ENCODE results near the gene ZXDC.

DNA sequence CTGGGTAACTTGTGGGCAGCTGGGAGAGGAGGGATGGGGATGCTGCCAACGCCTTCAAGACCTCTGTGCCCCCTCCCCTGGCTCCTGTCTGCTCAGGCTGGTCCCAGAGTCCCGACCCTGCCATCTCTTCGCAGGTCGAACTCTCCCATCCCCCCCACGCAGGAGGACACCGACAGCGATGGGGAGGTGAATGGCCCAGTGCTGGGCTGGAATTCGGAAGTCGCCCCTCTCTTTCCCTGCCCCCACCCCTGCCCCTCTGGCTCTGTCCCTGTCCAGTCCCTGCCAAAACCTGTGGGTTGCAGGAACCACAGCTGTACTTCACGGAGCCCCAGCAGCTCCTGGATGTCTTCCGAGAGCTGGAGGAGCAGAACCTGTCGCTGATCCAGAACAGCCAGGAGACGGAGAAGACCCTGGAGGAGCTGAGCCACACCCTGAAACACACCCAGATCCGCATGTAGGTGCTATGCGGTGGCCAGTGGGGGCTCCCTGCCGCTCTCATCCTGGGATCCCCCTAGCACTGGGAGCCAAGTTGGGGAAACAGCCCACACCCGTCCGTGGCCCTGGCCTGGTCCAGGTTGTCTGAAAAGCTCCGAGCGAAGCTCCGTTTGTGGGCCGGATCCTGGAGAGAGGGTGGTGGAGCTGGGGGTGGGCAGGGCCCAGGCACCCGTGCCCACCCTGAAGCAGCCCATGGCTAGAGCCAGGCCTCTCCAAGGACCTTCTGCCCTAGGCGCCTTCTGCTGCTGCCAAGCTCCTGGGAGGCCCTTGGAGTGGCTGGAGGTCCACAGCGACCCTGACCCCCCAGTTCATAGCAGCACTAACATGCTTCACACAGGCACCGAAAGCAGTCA lies 52.3 kb downstream of the ZXDC start:
- TF ChIP-seq, protein P1, sequence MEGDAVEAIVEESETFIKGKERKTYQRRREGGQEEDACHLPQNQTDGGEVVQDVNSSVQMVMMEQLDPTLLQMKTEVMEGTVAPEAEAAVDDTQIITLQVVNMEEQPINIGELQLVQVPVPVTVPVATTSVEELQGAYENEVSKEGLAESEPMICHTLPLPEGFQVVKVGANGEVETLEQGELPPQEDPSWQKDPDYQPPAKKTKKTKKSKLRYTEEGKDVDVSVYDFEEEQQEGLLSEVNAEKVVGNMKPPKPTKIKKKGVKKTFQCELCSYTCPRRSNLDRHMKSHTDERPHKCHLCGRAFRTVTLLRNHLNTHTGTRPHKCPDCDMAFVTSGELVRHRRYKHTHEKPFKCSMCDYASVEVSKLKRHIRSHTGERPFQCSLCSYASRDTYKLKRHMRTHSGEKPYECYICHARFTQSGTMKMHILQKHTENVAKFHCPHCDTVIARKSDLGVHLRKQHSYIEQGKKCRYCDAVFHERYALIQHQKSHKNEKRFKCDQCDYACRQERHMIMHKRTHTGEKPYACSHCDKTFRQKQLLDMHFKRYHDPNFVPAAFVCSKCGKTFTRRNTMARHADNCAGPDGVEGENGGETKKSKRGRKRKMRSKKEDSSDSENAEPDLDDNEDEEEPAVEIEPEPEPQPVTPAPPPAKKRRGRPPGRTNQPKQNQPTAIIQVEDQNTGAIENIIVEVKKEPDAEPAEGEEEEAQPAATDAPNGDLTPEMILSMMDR (conservative IDR thresholded peaks at IDR 0.05; ENCODE audit: low read depth, low read length), result no peak
- no peak for TF ChIP-seq EZH2 (IDR thresholded peaks at IDR 0.05; ENCODE audit: borderline replicate concordance, low read depth, low read length, poor library complexity, severe bottlenecking)
